ENCODE results near the gene ASB13. TPM values are rescaled to one million over a fixed set of nuclear protein-coding genes. Genes with fewer than 3 reads are reported as not detected.

ASB13 gene
- total and polyA plus RNA-seq, 7 donors, result 13.2 to 52.0 (median 23.5) TPM

GRCh38 chr10:5648494-5649457, 17.6 kb downstream of the ASB13 start:
- intact Hi-C loops (cut with DNase I), result no loop called here
- H3K27me3 ChIP-seq, result no peaks in the 10 kb centered on the region
- H3K4me1 ChIP-seq, result no peaks in the 10 kb centered on the region
- TF ChIP-seq CTCF (IDR thresholded peaks at IDR 0.05), result no peak
- TF ChIP-seq EP300 (IDR thresholded peaks at IDR 0.05), result no peak
- TF ChIP-seq POLR2AphosphoS5 (IDR thresholded peaks at IDR 0.05), result no peak
- TF ChIP-seq POLR2A (IDR thresholded peaks at IDR 0.05), result no peak
- 78 to 89% methylated on average over 50 of the region's 50 CpGs for whole genome bisulfite sequencing, 2 donors
- no peak overlapping the region for H3K27ac ChIP-seq
- no peaks in the 10 kb centered on the region for H3K9me3 ChIP-seq
- peaks cover 0 to 62% (median 10%) of the 10 kb centered on the region in 4 donors for H3K36me3 ChIP-seq
- no peak overlapping the region for H3K4me3 ChIP-seq
- DNase-seq, result no peak

- TF ChIP-seq POLR2A (IDR thresholded peaks at IDR 0.05), result no peak
- no peak for TF ChIP-seq EP300 (IDR thresholded peaks at IDR 0.05)
- no peak for TF ChIP-seq CTCF (IDR thresholded peaks at IDR 0.05)
- TF ChIP-seq POLR2AphosphoS5 (IDR thresholded peaks at IDR 0.05), result no peak
- Histone ChIP-seq H3K9me3 (no peaks in the 10 kb centered on the region), H3K27ac (peak overlapping the region in 1 of 4 donors; percentile 16), H3K4me1 (no peaks in the 10 kb centered on the region), H3K27me3 (no peaks in the 10 kb centered on the region), H3K4me3 (no peak overlapping the region), H3K36me3 (peaks cover 0 to 66% (median 10%) of the 10 kb centered on the region in 4 donors)
- no peak for DNase-seq
- intact Hi-C loops (cut with DNase I), result no loop called here
- 57 to 79% methylated on average over 11 of the region's 11 CpGs for WGBS, 2 donors
Observed at GRCh38 chr10:5647507-5648240, 18.7 kb downstream of the ASB13 start.

- Histone ChIP-seq H3K27ac (peak overlapping the region; percentile 41 to 68 (median 55)), H3K27me3 (no peaks in the 10 kb centered on the region), H3K4me3 (no peak overlapping the region), H3K9me3 (no peaks in the 10 kb centered on the region), H3K4me1 (no peaks in the 10 kb centered on the region), H3K36me3 (peaks cover 0 to 77% (median 21%) of the 10 kb centered on the region in 4 donors)
- 70 to 78% methylated on average over 21 of the region's 21 CpGs for WGBS, 2 donors
- TF ChIP-seq POLR2AphosphoS5 (IDR thresholded peaks at IDR 0.05) (no peak), POLR2A (IDR thresholded peaks at IDR 0.05) (no peak), EP300 (IDR thresholded peaks at IDR 0.05) (no peak), CTCF (IDR thresholded peaks at IDR 0.05) (no peak)
- intact Hi-C loops (cut with DNase I), result no loop called here
- DNase-seq, result no peak
Observed at GRCh38 chr10:5645944-5646617, 20.3 kb downstream of the ASB13 start.

DNA sequence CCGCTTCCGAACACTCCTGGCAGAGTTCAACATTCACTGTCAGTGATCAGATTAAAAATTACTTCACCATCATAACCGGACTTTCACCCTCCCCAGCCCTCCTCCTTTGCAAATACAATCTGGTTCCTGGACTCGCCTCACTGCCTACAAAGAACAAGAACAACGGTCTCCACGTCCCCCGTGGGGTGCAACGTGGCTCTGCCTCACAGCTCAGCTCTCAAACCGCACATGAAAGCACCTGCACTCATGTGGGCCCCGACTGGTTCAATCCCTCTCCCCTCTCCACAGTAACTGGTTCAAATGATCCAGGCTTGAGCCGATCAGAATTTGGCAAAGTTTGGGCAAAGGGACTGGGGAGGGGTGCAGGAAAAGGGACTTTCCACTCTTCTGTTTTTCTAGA, 21.0 kb downstream of the ASB13 start:
- H3K27me3 ChIP-seq, result no peaks in the 10 kb centered on the region
- peaks cover 2 to 77% (median 27%) of the 10 kb centered on the region in 4 donors for H3K36me3 ChIP-seq
- DNase-seq, result peak; percentile 79
- H3K4me1 ChIP-seq, result no peaks in the 10 kb centered on the region
- H3K4me3 ChIP-seq, result no peak overlapping the region
- intact Hi-C loops (cut with DNase I), result no loop called here
- H3K9me3 ChIP-seq, result no peaks in the 10 kb centered on the region
- 16 to 41% methylated on average over 11 of the region's 11 CpGs for WGBS, 2 donors
- TF ChIP-seq CTCF (IDR thresholded peaks at IDR 0.05) (no peak), POLR2A (IDR thresholded peaks at IDR 0.05) (no peak), POLR2AphosphoS5 (IDR thresholded peaks at IDR 0.05) (no peak), EP300 (IDR thresholded peaks at IDR 0.05) (no peak)
- peak overlapping the region; percentile 41 to 68 (median 55) for H3K27ac ChIP-seq

Measured in sigmoid colon (tissue), 7 donors.